D721Med (cell line): ENCODE measurements around the gene CDK2.
A peak's percentile ranks its signal among the peaks of the same experiment; 100 is the strongest.
"Not testable (repeated sequence)": the region's sequence is repeated elsewhere in the genome, so short reads cannot be mapped to it uniquely, and the experiment has no call there.

Source experiments
- DNase-seq: peaks from one replicate; pipeline ENCODE4 v3.0.0; 2011; ENCODE audit warnings: low spot score; ENCODE audit not compliant: insufficient read length
- FAIRE-seq: peaks from 2 replicates; lab custom pipeline; 2011; peaks lifted over from hg19 to GRCh38; lab: Jason Lieb, UNC
- CTCF ChIP-seq: IDR thresholded peaks from 2 replicates; pipeline ENCODE4 v1.5.1; 2012; ENCODE audit warnings: mild to moderate bottlenecking, control low read depth; ENCODE audit not compliant: insufficient read depth; ENCODE audit errors: missing control alignments

CDK2 gene

GRCh38 chr12:55995366-55995765 is 28.7 kb downstream of the CDK2 start:
- no peak for DNase-seq
- FAIRE-seq: no peak
- TF ChIP-seq CTCF: no peak

- peak; percentile 89 for TF ChIP-seq CTCF
- no peak for FAIRE-seq
- no peak for DNase-seq
These were observed 29.6 kb downstream of the CDK2 start for GRCh38 chr12:55996201-55996714.

GRCh38 chr12:55996715-55997534 is 30.3 kb downstream of the CDK2 start, which contains the start of gene SUOX:
Gene SUOX (plus strand): TSS chr12:55997276. CDS start chr12:56002222, 4,946 bp downstream.
- FAIRE-seq (no peak), DNase-seq (peak; percentile 90)
- TF ChIP-seq CTCF: no peak

- DNase-seq: no peak
- no peak for TF ChIP-seq CTCF
- FAIRE-seq: no peak
These were observed 30.9 kb downstream of the CDK2 start for GRCh38 chr12:55997535-55997859.

GRCh38 chr12:55999522-55999921 is 32.9 kb downstream of the CDK2 start:
- DNase-seq, FAIRE-seq: not testable (repeated sequence)

- FAIRE-seq, DNase-seq: not testable (repeated sequence)
These were observed 33.4 kb downstream of the CDK2 start for GRCh38 chr12:55999999-56000540.

GRCh38 chr12:56001487-56002100 is 35.0 kb downstream of the CDK2 start:
- FAIRE-seq (no peak), DNase-seq (no peak)
- TF ChIP-seq CTCF: no peak

- not testable (repeated sequence) for DNase-seq, FAIRE-seq
These were observed 36.7 kb downstream of the CDK2 start for GRCh38 chr12:56003376-56003775.
